Measurements from ENCODE around the gene CBX3.
"Not testable (repeated sequence)": the region's sequence is repeated elsewhere in the genome, so short reads cannot be mapped to it uniquely, and the experiment has no call there.

The CBX3 gene

GRCh38 chr7:26182283-26182682, 19.3 kb upstream of the CBX3 start:
- Histone ChIP-seq H3K4me3 (ENCODE audit: insufficient read depth, low read depth, low read length) (no peak overlapping the region), H3K36me3 (ENCODE audit: control insufficient read depth, insufficient read depth, low read length) (no peaks in the 10 kb centered on the region), H3K4me1 (ENCODE audit: control insufficient read depth, insufficient read depth, low read length) (no peaks in the 10 kb centered on the region), H3K27me3 (ENCODE audit: control insufficient read depth, insufficient read depth, low read length, poor library complexity, severe bottlenecking) (no peaks in the 10 kb centered on the region), H3K9me3 (ENCODE audit: control insufficient read depth, low read length) (no peaks in the 10 kb centered on the region), H3K27ac (ENCODE audit: insufficient read depth, low read depth, low read length, poor library complexity, severe bottlenecking) (no peak overlapping the region)
- 87 to 91% methylated on average over 6 of the region's 6 CpGs for WGBS, 2 experiments

- Histone ChIP-seq H3K4me1 (ENCODE audit: control insufficient read depth, insufficient read depth, low read length) (no peaks in the 10 kb centered on the region), H3K36me3 (ENCODE audit: control insufficient read depth, insufficient read depth, low read length) (no peaks in the 10 kb centered on the region), H3K27me3 (ENCODE audit: control insufficient read depth, insufficient read depth, low read length, poor library complexity, severe bottlenecking) (no peaks in the 10 kb centered on the region), H3K4me3 (ENCODE audit: insufficient read depth, low read depth, low read length) (no peak overlapping the region), H3K9me3 (ENCODE audit: control insufficient read depth, low read length) (no peaks in the 10 kb centered on the region), H3K27ac (ENCODE audit: insufficient read depth, low read depth, low read length, poor library complexity, severe bottlenecking) (no peak overlapping the region)
- 91 to 93% methylated on average over 8 of the region's 8 CpGs for WGBS, 2 experiments
Measured at GRCh38 chr7:26182706-26183105, 18.8 kb upstream of the CBX3 start.

GRCh38 chr7:26183545-26184280, 17.8 kb upstream of the CBX3 start:
- 89 to 96% methylated on average over 3 of the region's 4 CpGs for WGBS, 2 experiments
- no peak overlapping the region for H3K4me3 ChIP-seq (ENCODE audit: insufficient read depth, low read depth, low read length)
- no peaks in the 10 kb centered on the region for H3K9me3 ChIP-seq (ENCODE audit: control insufficient read depth, low read length)
- no peaks in the 10 kb centered on the region for H3K4me1 ChIP-seq (ENCODE audit: control insufficient read depth, insufficient read depth, low read length)
- peak overlapping the region; percentile 55 for H3K27ac ChIP-seq (ENCODE audit: insufficient read depth, low read depth, low read length, poor library complexity, severe bottlenecking)
- no peaks in the 10 kb centered on the region for H3K27me3 ChIP-seq (ENCODE audit: control insufficient read depth, insufficient read depth, low read length, poor library complexity, severe bottlenecking)
- H3K36me3 ChIP-seq (ENCODE audit: control insufficient read depth, insufficient read depth, low read length) = peaks cover 6% of the 10 kb centered on the region

DNA sequence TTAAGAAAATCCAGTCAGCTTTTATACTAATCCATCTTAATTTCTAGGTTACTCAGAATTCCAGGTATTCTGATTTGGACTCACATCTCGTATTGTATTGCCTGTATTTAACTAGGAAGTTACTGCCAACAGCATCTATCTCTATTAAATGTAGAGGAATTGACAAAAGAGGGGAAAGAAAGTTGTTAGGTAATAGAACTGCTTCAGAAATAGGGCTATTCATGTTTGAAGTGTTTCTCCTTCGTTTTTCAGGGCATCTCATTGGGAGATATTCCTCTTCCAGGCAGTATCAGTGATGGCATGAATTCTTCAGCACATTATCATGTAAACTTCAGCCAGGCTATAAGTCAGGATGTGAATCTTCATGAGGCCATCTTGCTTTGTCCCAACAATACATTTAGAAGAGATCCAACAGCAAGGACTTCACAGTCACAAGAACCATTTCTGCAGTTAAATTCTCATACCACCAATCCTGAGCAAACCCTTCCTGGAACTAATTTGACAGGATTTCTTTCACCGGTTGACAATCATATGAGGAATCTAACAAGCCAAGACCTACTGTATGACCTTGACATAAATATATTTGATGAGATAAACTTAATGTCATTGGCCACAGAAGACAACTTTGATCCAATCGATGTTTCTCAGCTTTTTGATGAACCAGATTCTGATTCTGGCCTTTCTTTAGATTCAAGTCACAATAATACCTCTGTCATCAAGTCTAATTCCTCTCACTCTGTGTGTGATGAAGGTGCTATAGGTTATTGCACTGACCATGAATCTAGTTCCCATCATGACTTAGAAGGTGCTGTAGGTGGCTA, 17.1 kb upstream of the CBX3 start:
- H3K36me3 ChIP-seq (ENCODE audit: control insufficient read depth, insufficient read depth, low read length) = peaks cover 12% of the 10 kb centered on the region
- peak overlapping the region; percentile 47 for H3K27ac ChIP-seq (ENCODE audit: insufficient read depth, low read depth, low read length, poor library complexity, severe bottlenecking)
- H3K4me1 ChIP-seq (ENCODE audit: control insufficient read depth, insufficient read depth, low read length); H3K27me3 ChIP-seq (ENCODE audit: control insufficient read depth, insufficient read depth, low read length, poor library complexity, severe bottlenecking); H3K4me3 ChIP-seq (ENCODE audit: insufficient read depth, low read depth, low read length); H3K9me3 ChIP-seq (ENCODE audit: control insufficient read depth, low read length): not testable (repeated sequence)
- 86 to 90% methylated on average over 2 to 4 of the region's 4 CpGs for WGBS, 2 experiments

DNA sequence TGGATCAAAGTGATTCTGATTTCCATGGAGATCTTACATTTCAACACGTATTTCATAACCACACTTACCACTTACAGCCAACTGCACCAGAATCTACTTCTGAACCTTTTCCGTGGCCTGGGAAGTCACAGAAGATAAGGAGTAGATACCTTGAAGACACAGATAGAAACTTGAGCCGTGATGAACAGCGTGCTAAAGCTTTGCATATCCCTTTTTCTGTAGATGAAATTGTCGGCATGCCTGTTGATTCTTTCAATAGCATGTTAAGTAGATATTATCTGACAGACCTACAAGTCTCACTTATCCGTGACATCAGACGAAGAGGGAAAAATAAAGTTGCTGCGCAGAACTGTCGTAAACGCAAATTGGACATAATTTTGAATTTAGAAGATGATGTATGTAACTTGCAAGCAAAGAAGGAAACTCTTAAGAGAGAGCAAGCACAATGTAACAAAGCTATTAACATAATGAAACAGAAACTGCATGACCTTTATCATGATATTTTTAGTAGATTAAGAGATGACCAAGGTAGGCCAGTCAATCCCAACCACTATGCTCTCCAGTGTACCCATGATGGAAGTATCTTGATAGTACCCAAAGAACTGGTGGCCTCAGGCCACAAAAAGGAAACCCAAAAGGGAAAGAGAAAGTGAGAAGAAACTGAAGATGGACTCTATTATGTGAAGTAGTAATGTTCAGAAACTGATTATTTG, 16.3 kb upstream of the CBX3 start:
- 96 to 100% methylated on average over 10 of the region's 10 CpGs for WGBS, 2 experiments
- H3K4me1 ChIP-seq (ENCODE audit: control insufficient read depth, insufficient read depth, low read length) = no peaks in the 10 kb centered on the region
- no peak overlapping the region for H3K4me3 ChIP-seq (ENCODE audit: insufficient read depth, low read depth, low read length)
- H3K9me3 ChIP-seq (ENCODE audit: control insufficient read depth, low read length) = no peaks in the 10 kb centered on the region
- no peaks in the 10 kb centered on the region for H3K27me3 ChIP-seq (ENCODE audit: control insufficient read depth, insufficient read depth, low read length, poor library complexity, severe bottlenecking)
- H3K36me3 ChIP-seq (ENCODE audit: control insufficient read depth, insufficient read depth, low read length) = peaks cover 19% of the 10 kb centered on the region
- peak overlapping the region; percentile 47 for H3K27ac ChIP-seq (ENCODE audit: insufficient read depth, low read depth, low read length, poor library complexity, severe bottlenecking)

GRCh38 chr7:26185844-26186180, 15.7 kb upstream of the CBX3 start:
- Histone ChIP-seq H3K27ac (ENCODE audit: insufficient read depth, low read depth, low read length, poor library complexity, severe bottlenecking) (no peak overlapping the region), H3K36me3 (ENCODE audit: control insufficient read depth, insufficient read depth, low read length) (peaks cover 24% of the 10 kb centered on the region), H3K4me1 (ENCODE audit: control insufficient read depth, insufficient read depth, low read length) (no peaks in the 10 kb centered on the region), H3K27me3 (ENCODE audit: control insufficient read depth, insufficient read depth, low read length, poor library complexity, severe bottlenecking) (no peaks in the 10 kb centered on the region), H3K9me3 (ENCODE audit: control insufficient read depth, low read length) (no peaks in the 10 kb centered on the region), H3K4me3 (ENCODE audit: insufficient read depth, low read depth, low read length) (no peak overlapping the region)
- 95 to 100% methylated on average over 1 of the region's 1 CpG for WGBS, 2 experiments

DNA sequence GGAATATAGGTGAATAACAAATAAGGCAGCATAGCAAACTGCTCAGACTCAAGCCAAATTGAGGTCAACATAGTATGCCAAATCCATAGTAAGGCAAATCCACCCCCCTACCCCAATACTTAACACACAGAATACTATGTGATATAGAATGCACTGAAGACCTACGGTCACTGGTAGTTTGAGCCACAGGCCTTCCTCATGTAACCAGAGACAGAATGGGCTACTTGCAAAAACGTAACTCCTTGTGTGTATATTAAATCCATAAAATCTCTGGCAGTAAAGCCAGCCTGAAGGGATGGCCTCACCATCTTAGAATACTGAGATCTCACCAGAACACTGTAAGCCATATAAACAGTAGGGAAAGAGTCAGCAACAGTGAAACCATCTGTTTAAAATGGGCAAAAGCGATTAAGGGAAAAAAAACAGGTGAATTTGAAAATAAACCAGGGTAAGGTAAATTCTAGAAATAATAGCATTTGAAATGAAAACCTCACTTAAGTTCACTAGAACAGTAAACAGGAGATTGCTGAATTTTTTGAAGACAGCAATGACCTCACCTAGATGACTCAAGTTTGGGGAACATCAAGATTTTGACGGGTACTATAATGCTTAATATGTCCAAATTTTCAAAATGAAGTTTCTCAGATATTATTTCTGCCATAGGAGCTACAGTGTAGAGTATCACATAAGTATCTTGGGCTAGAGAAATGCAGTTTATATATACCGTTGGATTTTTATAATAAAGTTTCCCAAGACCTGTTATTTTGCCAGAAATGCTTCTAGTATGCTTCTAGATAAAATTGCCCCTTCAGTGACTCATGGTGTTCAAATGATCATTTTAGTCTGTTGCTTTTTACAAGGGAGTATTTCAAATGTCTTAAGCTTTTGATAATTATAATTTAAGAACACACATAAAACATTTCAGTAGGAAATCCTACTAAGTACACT, 14.9 kb upstream of the CBX3 start:
- Histone ChIP-seq H3K27ac (ENCODE audit: insufficient read depth, low read depth, low read length, poor library complexity, severe bottlenecking) (no peak overlapping the region), H3K9me3 (ENCODE audit: control insufficient read depth, low read length) (no peaks in the 10 kb centered on the region), H3K4me3 (ENCODE audit: insufficient read depth, low read depth, low read length) (no peak overlapping the region), H3K4me1 (ENCODE audit: control insufficient read depth, insufficient read depth, low read length) (no peaks in the 10 kb centered on the region), H3K36me3 (ENCODE audit: control insufficient read depth, insufficient read depth, low read length) (peaks cover 32% of the 10 kb centered on the region), H3K27me3 (ENCODE audit: control insufficient read depth, insufficient read depth, low read length, poor library complexity, severe bottlenecking) (no peaks in the 10 kb centered on the region)
- 94 to 97% methylated on average over 5 of the region's 5 CpGs for WGBS, 2 experiments

- H3K27ac ChIP-seq (ENCODE audit: insufficient read depth, low read depth, low read length, poor library complexity, severe bottlenecking) = no peak overlapping the region
- no peaks in the 10 kb centered on the region for H3K9me3 ChIP-seq (ENCODE audit: control insufficient read depth, low read length)
- H3K27me3 ChIP-seq (ENCODE audit: control insufficient read depth, insufficient read depth, low read length, poor library complexity, severe bottlenecking) = no peaks in the 10 kb centered on the region
- 89 to 93% methylated on average over 10 to 11 of the region's 11 CpGs for WGBS, 2 experiments
- no peak overlapping the region for H3K4me3 ChIP-seq (ENCODE audit: insufficient read depth, low read depth, low read length)
- H3K36me3 ChIP-seq (ENCODE audit: control insufficient read depth, insufficient read depth, low read length) = peaks cover 38% of the 10 kb centered on the region
- no peaks in the 10 kb centered on the region for H3K4me1 ChIP-seq (ENCODE audit: control insufficient read depth, insufficient read depth, low read length)
Measured at GRCh38 chr7:26187380-26188205, 14.0 kb upstream of the CBX3 start.
